Pons (tissue), 1 donor: ENCODE measurements around the gene KIAA1549.
A peak's percentile ranks its signal among the peaks of the same experiment; 100 is the strongest.
"Not testable (repeated sequence)": the region's sequence is repeated elsewhere in the genome, so short reads cannot be mapped to it uniquely, and the experiment has no call there.

ENCODE experiments used
- DNase-seq: peaks from one replicate; pipeline ENCODE4 v3.0.0-alpha.2; 2016; ENCODE audit warnings: low spot score

Gene KIAA1549

GRCh38 chr7:138981332-138982203, at the start of gene KIAA1549:
Gene KIAA1549, minus strand, starts transcription at chr7:138981389. Its CDS starts 120 bp downstream, at chr7:138981269.
- DNase-seq, result no peak

GRCh38 chr7:139029353-139029752, 48.2 kb upstream of the KIAA1549 start:
- DNase-seq, result no peak

GRCh38 chr7:139026551-139026950, 45.4 kb upstream of the KIAA1549 start:
- no peak for DNase-seq

- not testable (repeated sequence) for DNase-seq
These were observed 44.7 kb upstream of the KIAA1549 start for GRCh38 chr7:139025861-139026260.

GRCh38 chr7:139023076-139023475, 41.9 kb upstream of the KIAA1549 start:
- DNase-seq, result no peak

GRCh38 chr7:139022286-139022685, 41.1 kb upstream of the KIAA1549 start:
- DNase-seq, result no peak

GRCh38 chr7:139018910-139019309, 37.7 kb upstream of the KIAA1549 start:
- DNase-seq, result no peak

- peak; percentile 80 for DNase-seq
These were observed 35.8 kb upstream of the KIAA1549 start for GRCh38 chr7:139016931-139017511.

- no peak for DNase-seq
These were observed 30.2 kb upstream of the KIAA1549 start for GRCh38 chr7:139011373-139011772.

GRCh38 chr7:139004321-139005090, 23.3 kb upstream of the KIAA1549 start:
- DNase-seq, result no peak

- DNase-seq, result no peak
These were observed 18.2 kb upstream of the KIAA1549 start for GRCh38 chr7:138999414-138999813.

- DNase-seq, result no peak
These were observed 10.9 kb upstream of the KIAA1549 start for GRCh38 chr7:138992052-138992531.

- DNase-seq, result no peak
These were observed 6.5 kb upstream of the KIAA1549 start for GRCh38 chr7:138987686-138988085.

- no peak for DNase-seq
These were observed 1.0 kb upstream of the KIAA1549 start for GRCh38 chr7:138982204-138982623.

GRCh38 chr7:138980563-138981291, 462 bp downstream of the KIAA1549 start:
- no peak for DNase-seq

- DNase-seq, result no peak
These were observed 1.1 kb downstream of the KIAA1549 start for GRCh38 chr7:138979988-138980562.

GRCh38 chr7:138979226-138979979, 1.8 kb downstream of the KIAA1549 start:
- DNase-seq, result no peak

GRCh38 chr7:138978541-138979184, 2.5 kb downstream of the KIAA1549 start:
- DNase-seq, result no peak

- DNase-seq, result not testable (repeated sequence)
These were observed 5.0 kb downstream of the KIAA1549 start for GRCh38 chr7:138976161-138976560.
